H1 (cell line): ENCODE measurements around the gene TMEM120B.

Experiments
- BRCA1 ChIP-seq: IDR thresholded peaks from 2 replicates; pipeline ENCODE4 v1.6.1; 2012; ENCODE audit warnings: low read depth, low read length, improper control_type of control experiment
- CTCF ChIP-seq, 3 experiments: IDR thresholded peaks; 1 replicate in 2 of 3; 2 replicates in 1 of 3; pipeline versions ENCODE4 v1.5.1 to v1.6.1; 2011; ENCODE audit warnings: low read length in 3 of 3, mild to moderate bottlenecking in 3 of 3, inconsistent platforms in 2 of 3, low read depth in 1 of 3, moderate library complexity in 1 of 3; ENCODE audit not compliant: insufficient read depth in 1 of 3; ENCODE audit errors: control extremely low read depth in 1 of 3
- EP300 ChIP-seq, 2 experiments: IDR thresholded peaks; 1 replicate in 1 of 2; 2 replicates in 1 of 2; pipeline ENCODE4 v1.6.1; 2011 to 2012; ENCODE audit warnings: low read depth in 2 of 2, low read length in 2 of 2, mild to moderate bottlenecking in 2 of 2, borderline replicate concordance in 1 of 2, inconsistent platforms in 1 of 2, moderate library complexity in 1 of 2
- EZH2 ChIP-seq: fragments of 200-600 bp; sonication (generic); IDR thresholded peaks from 2 replicates; pipeline ENCODE4 v1.7.1; 2012; ENCODE audit warnings: low read depth, mild to moderate bottlenecking, moderate library complexity, low read length, inconsistent platforms; ENCODE audit not compliant: severe bottlenecking
- JUN ChIP-seq: IDR thresholded peaks from 2 replicates; pipeline ENCODE4 v1.6.1; 2011; ENCODE audit warnings: low read depth, mild to moderate bottlenecking, improper control_type of control experiment, low read length
- KDM5A ChIP-seq: fragments of 200-600 bp; IDR thresholded peaks from 2 replicates; pipeline ENCODE4 v1.7.1; 2012; ENCODE audit warnings: mild to moderate bottlenecking, low read length, inconsistent platforms, mixed read lengths
- POLR2A ChIP-seq, 2 experiments: IDR thresholded peaks; 1 replicate in 1 of 2; 2 replicates in 1 of 2; pipeline ENCODE4 v1.6.1; 2011; ENCODE audit warnings: low read depth in 2 of 2, low read length in 2 of 2, mild to moderate bottlenecking in 2 of 2; ENCODE audit errors: control extremely low read depth in 1 of 2
- RNF2 ChIP-seq: fragments of 200-900, 300-1000 bp; sonication (generic); IDR thresholded peaks from 2 replicates; pipeline ENCODE4 v1.7.1; 2016; ENCODE audit warnings: borderline replicate concordance, low read depth, mild to moderate bottlenecking, antibody characterized with exemption, low read length; ENCODE audit not compliant: poor library complexity, severe bottlenecking; ENCODE audit errors: missing control alignments
- SIN3A ChIP-seq, 2 experiments: IDR thresholded peaks in 1 of 2; conservative IDR thresholded peaks in 1 of 2; 2 replicates each; pipeline ENCODE4 v1.6.1; 2011 to 2012; ENCODE audit warnings: low read length in 2 of 2, improper control_type of control experiment in 1 of 2, low read depth in 1 of 2, mild to moderate bottlenecking in 1 of 2
- SP1 ChIP-seq: IDR thresholded peaks from 2 replicates; pipeline ENCODE4 v1.6.1; 2011; ENCODE audit warnings: low read depth, low read length
- TAF1 ChIP-seq: IDR thresholded peaks from 2 replicates; pipeline ENCODE4 v1.6.1; 2011; ENCODE audit warnings: mild to moderate bottlenecking, low read depth, low read length
- TEAD4 ChIP-seq: IDR thresholded peaks from 2 replicates; pipeline ENCODE4 v1.6.1; 2012; ENCODE audit warnings: low read depth, low read length, inconsistent platforms, mixed read lengths
- YY1 ChIP-seq: IDR thresholded peaks from 2 replicates; pipeline ENCODE4 v1.6.1; 2011; ENCODE audit warnings: low read depth, mild to moderate bottlenecking, low read length
- ZNF274 ChIP-seq: IDR thresholded peaks from 2 replicates; pipeline ENCODE4 v1.7.0; 2012; ENCODE audit warnings: low read length, borderline replicate concordance; ENCODE audit errors: extremely low read depth

- TF ChIP-seq TAF1: no peak
- no peak for TF ChIP-seq POLR2A (IDR thresholded peaks at IDR 0.05; ENCODE audit: control extremely low read depth in 1 of 2, low read depth in 2 of 2, low read length in 2 of 2)
- TF ChIP-seq CTCF (IDR thresholded peaks at IDR 0.05; ENCODE audit: control extremely low read depth in 1 of 3, insufficient read depth in 1 of 3, low read depth in 1 of 3, low read length in 3 of 3): no peak
- no peak for TF ChIP-seq RNF2
- no peak for TF ChIP-seq EP300 (IDR thresholded peaks at IDR 0.05; ENCODE audit: borderline replicate concordance in 1 of 2, low read depth in 2 of 2, low read length in 2 of 2)
- TF ChIP-seq YY1: no peak
- TF ChIP-seq JUN: no peak
- TF ChIP-seq SIN3A (conservative IDR thresholded peaks at IDR 0.05 in 1 of 2, IDR thresholded peaks at IDR 0.05 in 1 of 2; ENCODE audit: low read depth in 1 of 2, low read length in 2 of 2): no peak
- no peak for TF ChIP-seq KDM5A
- TF ChIP-seq ZNF274: no peak
- TF ChIP-seq TEAD4: no peak
- TF ChIP-seq BRCA1: no peak
- no peak for TF ChIP-seq EZH2
- no peak for TF ChIP-seq SP1
These were observed 100.7 kb downstream of the TMEM120B start for GRCh38 chr12:121812921-121813896.
